B cell (primary cell): ENCODE data around the gene CDYL.

Experiments used
- CTCF ChIP-seq: fragments of 200-600 bp; IDR thresholded peaks from one replicate; pipeline ENCODE4 v1.8.0; 2022; ENCODE audit warnings: antibody characterized with exemption, mild to moderate bottlenecking
- EZH2 ChIP-seq: IDR thresholded peaks from 2 replicates; pipeline ENCODE4 v1.6.1; 2012; ENCODE audit warnings: borderline replicate concordance, low read depth, mild to moderate bottlenecking, moderate library complexity, low read length; ENCODE audit not compliant: insufficient read depth, poor library complexity, severe bottlenecking

GRCh38 chr6:4891141-4891540 lies 114.9 kb downstream of the CDYL start:
- TF ChIP-seq CTCF (no peak), EZH2 (no peak)
